Ishikawa (cell line): Measurements from ENCODE around the gene SH3BP4.

Experiments used
- NFIC ChIP-seq: IDR thresholded peaks from 2 replicates; pipeline ENCODE4 v1.6.1; 2012
- TF ChIP-seq, protein P1 (sequence below): IDR thresholded peaks from 2 replicates; pipeline ENCODE4 v1.6.1; 2012

DNA sequence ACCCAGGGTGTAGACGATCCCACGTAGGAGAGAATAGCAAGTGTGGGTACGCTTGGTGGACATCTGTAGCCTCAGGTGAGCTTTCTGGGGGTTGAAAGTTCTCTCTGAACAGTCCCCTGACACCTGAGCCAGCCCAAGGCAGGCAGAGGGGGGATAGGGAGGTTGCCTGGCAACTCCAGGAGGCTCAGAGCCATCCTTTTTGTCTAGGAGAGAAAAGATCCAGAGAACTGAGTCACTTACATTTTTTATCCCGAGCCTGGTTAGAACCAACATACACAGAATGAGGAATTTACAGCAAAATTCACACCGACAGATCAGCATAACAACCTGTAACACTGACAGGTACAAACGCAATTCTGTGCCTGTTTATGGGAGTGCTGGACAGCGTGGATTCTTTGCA lies 113.2 kb downstream of the SH3BP4 start:
- no peak for TF ChIP-seq NFIC
- TF ChIP-seq, protein P1, sequence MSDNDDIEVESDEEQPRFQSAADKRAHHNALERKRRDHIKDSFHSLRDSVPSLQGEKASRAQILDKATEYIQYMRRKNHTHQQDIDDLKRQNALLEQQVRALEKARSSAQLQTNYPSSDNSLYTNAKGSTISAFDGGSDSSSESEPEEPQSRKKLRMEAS, result no peak
